ENCODE measurements around the gene PPIB. TPM values are rescaled to one million over a fixed set of nuclear protein-coding genes. Genes with fewer than 3 reads are reported as not detected.

Gene PPIB
- total RNA-seq, 4 donors from 2014 or later: 309 to 914 (median 465) TPM

DNA sequence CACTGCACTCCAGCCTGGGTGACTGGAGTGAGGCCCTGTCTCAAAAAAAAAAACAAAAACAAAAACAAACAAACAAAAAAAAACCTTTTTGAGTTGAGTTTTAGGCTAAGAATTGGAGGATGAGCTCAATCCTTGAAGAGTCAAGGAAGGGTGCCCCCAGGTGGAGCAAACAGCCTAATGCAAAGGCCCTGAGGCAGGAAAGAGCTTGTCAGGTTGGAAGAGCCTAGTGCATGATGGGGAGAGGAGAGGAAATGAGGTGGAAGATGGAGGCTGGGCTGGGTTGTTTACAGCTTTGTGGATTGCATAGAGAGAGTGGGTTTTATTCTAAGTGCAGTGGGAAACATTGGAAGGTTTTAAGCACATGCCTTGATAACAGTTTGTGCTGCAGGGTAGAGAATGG lies 13.4 kb downstream of the PPIB start:
- TF ChIP-seq, protein P1, sequence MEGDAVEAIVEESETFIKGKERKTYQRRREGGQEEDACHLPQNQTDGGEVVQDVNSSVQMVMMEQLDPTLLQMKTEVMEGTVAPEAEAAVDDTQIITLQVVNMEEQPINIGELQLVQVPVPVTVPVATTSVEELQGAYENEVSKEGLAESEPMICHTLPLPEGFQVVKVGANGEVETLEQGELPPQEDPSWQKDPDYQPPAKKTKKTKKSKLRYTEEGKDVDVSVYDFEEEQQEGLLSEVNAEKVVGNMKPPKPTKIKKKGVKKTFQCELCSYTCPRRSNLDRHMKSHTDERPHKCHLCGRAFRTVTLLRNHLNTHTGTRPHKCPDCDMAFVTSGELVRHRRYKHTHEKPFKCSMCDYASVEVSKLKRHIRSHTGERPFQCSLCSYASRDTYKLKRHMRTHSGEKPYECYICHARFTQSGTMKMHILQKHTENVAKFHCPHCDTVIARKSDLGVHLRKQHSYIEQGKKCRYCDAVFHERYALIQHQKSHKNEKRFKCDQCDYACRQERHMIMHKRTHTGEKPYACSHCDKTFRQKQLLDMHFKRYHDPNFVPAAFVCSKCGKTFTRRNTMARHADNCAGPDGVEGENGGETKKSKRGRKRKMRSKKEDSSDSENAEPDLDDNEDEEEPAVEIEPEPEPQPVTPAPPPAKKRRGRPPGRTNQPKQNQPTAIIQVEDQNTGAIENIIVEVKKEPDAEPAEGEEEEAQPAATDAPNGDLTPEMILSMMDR (IDR thresholded peaks at IDR 0.05): no peak
- no peak for TF ChIP-seq POLR2A (IDR thresholded peaks at IDR 0.05)
- intact Hi-C loops (cut with DNase I; ENCODE audit: low total_unique reads): no loop called here
- H3K36me3 ChIP-seq: no peaks in the 10 kb centered on the region
- peaks cover 0 to 24% of the 10 kb centered on the region in 2 donors for H3K4me1 ChIP-seq
- DNase-seq: no peak
- no peaks in the 10 kb centered on the region for H3K9me3 ChIP-seq
- H3K27ac ChIP-seq: no peak overlapping the region
- H3K4me3 ChIP-seq: no peak overlapping the region
- H3K27me3 ChIP-seq: peaks cover 0 to 10% of the 10 kb centered on the region in 2 donors

DNA sequence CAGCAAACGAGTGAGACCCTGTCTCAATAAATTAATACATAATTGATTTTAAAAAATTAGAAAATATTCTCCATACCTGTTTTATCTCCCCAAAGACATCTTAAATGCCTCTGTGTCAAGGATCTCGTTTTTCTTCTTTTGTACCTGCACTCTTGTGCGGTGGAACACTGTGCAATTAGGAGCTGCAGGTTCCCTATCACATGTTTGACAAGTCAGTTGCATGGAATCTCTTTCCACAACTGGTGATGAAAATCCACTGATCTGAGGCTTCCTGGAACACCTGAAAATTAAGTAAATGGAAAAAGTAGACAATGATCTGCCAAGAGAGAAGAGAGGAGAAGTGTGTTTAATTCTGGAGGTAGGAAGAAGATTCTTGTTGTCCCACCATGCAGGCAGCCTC lies 14.2 kb downstream of the PPIB start:
- Histone ChIP-seq H3K36me3 (no peaks in the 10 kb centered on the region), H3K27ac (no peak overlapping the region), H3K27me3 (peaks cover 0 to 10% of the 10 kb centered on the region in 2 donors), H3K4me1 (peaks cover 0 to 20% of the 10 kb centered on the region in 2 donors), H3K9me3 (no peaks in the 10 kb centered on the region), H3K4me3 (no peak overlapping the region)
- intact Hi-C loops (cut with DNase I; ENCODE audit: low total_unique reads): no loop called here
- DNase-seq: no peak
- TF ChIP-seq POLR2A (IDR thresholded peaks at IDR 0.05): no peak
- TF ChIP-seq, protein P1 (IDR thresholded peaks at IDR 0.05): no peak

DNA sequence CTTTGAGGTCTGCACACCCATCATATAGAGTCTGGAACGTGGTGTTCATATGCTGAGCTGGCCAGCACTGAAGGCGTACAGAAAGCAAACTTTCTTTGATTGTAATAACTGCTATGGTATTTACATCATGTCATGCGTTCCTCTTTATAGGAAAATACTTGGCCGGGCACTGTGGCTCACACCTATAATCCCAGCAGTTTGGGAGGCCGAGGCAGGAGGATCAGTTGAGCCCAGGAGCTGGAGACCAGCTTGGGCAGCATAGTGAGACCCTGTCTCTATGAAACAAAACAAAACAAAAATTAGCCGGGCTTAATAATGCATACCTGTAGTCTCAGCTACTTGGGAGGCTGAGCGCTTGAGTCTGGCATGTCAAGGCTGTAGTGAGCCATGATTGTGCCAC lies 14.7 kb downstream of the PPIB start:
- no peak for DNase-seq
- intact Hi-C loops (cut with DNase I; ENCODE audit: low total_unique reads): no loop called here

DNA sequence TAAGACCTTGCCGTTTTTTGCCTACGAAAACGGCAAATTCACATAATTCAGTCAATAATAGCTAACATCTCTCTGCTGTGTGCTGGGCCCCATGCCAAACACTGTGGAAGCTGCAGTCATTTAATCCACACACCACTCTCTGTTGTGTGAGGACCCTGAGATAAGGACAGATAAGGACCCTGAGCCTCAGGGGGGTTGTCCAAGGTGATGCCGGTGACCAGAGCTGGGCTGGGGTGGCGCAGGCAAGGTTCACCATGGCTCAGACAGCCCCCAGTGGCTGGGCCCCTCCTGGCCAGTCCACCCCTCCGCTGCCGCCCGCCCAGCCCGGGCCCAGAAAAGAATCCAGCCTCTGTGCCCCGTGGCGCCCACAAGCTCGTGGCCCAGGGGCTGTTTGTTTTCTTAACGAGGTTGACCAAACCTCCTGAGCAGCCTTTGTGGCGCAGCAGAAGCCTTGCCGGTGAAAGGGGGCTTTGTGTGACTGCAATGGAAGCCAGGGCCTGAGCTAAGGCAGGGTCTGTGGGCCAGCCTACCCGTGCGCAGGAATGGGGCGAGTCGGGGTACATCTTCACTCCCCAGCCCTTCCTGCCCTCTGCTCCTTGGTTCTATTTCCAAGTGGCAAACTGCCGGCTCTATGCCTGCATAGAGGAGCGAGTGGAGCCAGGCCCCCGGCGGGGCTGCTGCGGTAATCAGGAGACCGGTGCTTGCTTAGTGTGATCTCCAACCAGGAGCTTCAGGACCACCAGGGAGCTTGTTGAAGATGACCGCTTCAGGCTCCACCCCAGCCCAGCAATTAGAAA lies 15.7 kb downstream of the PPIB start:
- intact Hi-C loops (cut with DNase I; ENCODE audit: low total_unique reads): no loop called here
- Histone ChIP-seq H3K4me1 (peaks cover 0 to 7% of the 10 kb centered on the region in 2 donors), H3K36me3 (no peaks in the 10 kb centered on the region), H3K27ac (no peak overlapping the region), H3K27me3 (peaks cover 0 to 10% of the 10 kb centered on the region in 2 donors), H3K9me3 (no peaks in the 10 kb centered on the region), H3K4me3 (no peak overlapping the region)
- DNase-seq: no peak
- TF ChIP-seq, protein P1 (IDR thresholded peaks at IDR 0.05): no peak
- no peak for TF ChIP-seq POLR2A (IDR thresholded peaks at IDR 0.05)

More for the DNA sequence above, 14.7 kb downstream of the PPIB start:
- Histone ChIP-seq H3K27ac (no peak overlapping the region), H3K4me3 (no peak overlapping the region), H3K4me1 (peaks cover 0 to 16% of the 10 kb centered on the region in 2 donors), H3K27me3 (peaks cover 0 to 10% of the 10 kb centered on the region in 2 donors), H3K36me3 (no peaks in the 10 kb centered on the region), H3K9me3 (no peaks in the 10 kb centered on the region)
- TF ChIP-seq POLR2A (IDR thresholded peaks at IDR 0.05): no peak
- TF ChIP-seq, protein P1 (IDR thresholded peaks at IDR 0.05): no peak

DNA sequence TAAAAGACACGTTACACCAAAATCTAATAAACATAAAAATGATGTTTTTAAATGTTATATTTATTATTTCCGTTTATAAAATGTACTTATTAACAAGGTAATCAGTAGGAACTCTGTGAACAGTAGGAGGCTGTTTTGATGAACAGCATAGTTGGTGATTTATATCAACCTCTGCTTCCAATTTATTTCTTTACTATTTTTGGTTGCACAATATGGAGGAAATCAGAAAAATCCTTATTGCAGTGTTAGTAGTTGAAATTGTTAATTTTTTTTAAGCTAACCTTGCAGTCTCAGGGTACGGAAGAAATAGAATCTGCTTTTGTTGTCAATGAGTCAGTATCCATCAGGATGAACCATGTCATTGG lies 16.3 kb downstream of the PPIB start:
- H3K27ac ChIP-seq: no peak overlapping the region
- no peaks in the 10 kb centered on the region for H3K36me3 ChIP-seq
- peaks cover 0 to 1% of the 10 kb centered on the region in 2 donors for H3K4me1 ChIP-seq
- peaks cover 0 to 5% of the 10 kb centered on the region in 2 donors for H3K27me3 ChIP-seq
- no peaks in the 10 kb centered on the region for H3K9me3 ChIP-seq
- no peak for TF ChIP-seq POLR2A (IDR thresholded peaks at IDR 0.05)
- TF ChIP-seq, protein P1 (IDR thresholded peaks at IDR 0.05): no peak
- no peak overlapping the region for H3K4me3 ChIP-seq
- no peak for DNase-seq
- intact Hi-C loops (cut with DNase I; ENCODE audit: low total_unique reads): no loop called here

Data from uterus (tissue), 4 donors.